GM12801 (cell line): ENCODE results near the gene FAS.

Experiments used
- CTCF ChIP-seq: IDR thresholded peaks from one replicate; pipeline ENCODE4 v1.5.1; 2011; ENCODE audit warnings: control low read depth; ENCODE audit not compliant: insufficient read length; ENCODE audit errors: extremely low read depth

FAS gene

GRCh38 chr10:89047397-89047796 lies 56.8 kb downstream of the FAS start:
- no peak for TF ChIP-seq CTCF

DNA sequence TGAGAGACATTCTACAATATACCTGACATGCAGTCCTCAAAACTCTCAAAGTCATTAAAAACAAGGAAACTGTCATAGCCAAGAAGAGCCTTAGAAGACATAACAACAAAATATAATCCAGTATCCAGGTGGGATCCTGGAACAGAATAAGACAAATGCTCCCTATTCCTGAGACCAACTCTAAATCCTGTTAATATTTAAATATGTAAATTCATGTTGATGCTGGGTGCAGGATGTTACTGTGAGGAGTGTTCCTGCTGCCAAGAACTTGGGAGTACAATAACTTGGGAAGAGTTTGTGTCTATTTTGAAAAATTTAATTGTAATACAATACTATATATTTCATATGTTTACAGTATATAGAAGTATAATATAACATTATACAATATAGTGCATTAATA lies 61.0 kb downstream of the FAS start:
- no peak for TF ChIP-seq CTCF

DNA sequence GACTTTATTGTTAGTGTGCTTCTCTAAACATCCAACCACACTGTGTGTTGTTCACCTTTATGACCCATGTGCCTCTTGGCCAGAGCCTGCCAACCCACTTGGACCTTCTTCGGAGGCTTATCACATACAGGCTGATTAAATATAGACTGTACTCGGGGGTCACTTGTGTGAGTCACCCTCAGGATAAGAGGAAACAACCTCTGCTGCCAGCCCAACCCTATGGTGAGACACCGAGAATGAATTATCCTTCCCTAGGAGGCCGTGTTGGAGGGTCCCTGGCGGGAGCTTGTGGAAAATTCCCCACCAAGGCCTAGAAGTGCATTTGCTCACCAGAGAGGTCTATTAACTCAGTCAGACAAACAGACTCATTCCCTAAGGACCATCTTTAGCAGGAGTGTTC lies 63.0 kb downstream of the FAS start:
- TF ChIP-seq CTCF = no peak

GRCh38 chr10:89055159-89055558 lies 64.6 kb downstream of the FAS start:
- TF ChIP-seq CTCF = no peak

DNA sequence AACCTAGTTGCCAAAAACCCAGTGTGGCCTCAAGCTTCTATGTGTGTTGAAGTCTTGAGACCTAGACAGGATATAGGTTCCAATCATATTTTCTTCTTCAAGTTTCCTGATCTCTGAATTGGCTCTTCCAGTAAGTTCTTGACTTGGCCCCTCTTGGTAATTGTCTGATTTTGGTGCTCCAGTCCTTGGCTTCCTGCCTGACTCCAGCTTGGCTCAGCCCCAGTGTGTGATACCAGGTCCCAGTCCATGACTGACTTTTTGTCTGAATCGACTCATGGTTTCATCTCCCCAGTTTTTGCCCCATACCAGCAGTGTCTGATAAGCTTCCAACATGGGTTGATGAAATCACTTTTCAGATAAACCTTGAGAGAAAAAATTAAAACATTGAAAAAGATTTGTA lies 72.3 kb downstream of the FAS start:
- TF ChIP-seq CTCF = no peak

- TF ChIP-seq CTCF = no peak
Measured at GRCh38 chr10:89063465-89063864, 72.9 kb downstream of the FAS start.

DNA sequence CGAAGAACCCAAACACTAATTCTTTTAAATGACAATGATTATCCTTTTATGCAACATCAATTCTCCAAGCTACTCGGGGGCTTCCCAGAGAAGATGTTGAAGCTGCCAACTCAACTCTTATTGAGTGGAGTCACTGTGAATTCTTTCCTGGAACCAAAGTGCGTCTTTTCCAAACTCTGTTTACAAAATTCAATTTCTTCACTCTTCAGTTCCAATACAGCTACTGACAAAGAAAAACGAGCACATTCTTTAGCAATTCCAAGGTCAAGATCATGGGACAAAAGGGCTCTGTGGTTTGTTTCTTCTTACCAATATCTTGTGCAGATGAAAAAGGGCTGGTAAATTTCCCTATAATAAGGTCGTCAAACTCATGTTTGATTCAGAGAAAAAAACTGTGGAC lies 74.2 kb downstream of the FAS start:
- no peak for TF ChIP-seq CTCF
